Urothelium cell line (cell line): ENCODE measurements around the gene MDFI.

ENCODE experiments used
- DNase-seq: peaks from one replicate; pipeline ENCODE4 v3.0.0; 2011; ENCODE audit warnings: low spot score, mixed read lengths
- FAIRE-seq: peaks from 2 replicates; lab custom pipeline; 2011; peaks lifted over from hg19 to GRCh38; lab: Jason Lieb, UNC

Gene MDFI

DNA sequence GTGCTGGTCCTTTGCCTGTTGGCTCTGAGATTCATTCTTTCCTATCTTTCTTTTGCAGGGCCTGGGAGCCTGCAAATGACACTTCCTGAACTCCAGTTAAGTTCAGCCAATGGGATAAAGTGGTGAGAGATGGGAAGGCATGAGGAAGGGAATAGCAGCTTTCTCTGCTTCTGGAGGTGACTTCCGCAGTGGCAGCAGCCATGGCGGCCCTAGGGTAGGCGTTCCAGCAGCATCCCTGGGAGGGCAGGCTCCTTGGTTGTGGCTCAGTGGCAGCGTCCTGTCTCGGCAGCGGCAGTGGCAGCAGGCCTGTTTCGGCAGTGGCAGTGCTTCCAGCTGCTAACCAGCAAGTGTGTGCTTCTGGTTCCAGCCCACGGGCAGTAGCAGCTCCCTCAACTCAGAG is 7.3 kb upstream of the MDFI start:
- DNase-seq (no peak), FAIRE-seq (no peak)

GRCh38 chr6:41633056-41633634 is 5.1 kb upstream of the MDFI start:
- DNase-seq, result no peak
- no peak for FAIRE-seq

GRCh38 chr6:41634657-41635056 is 3.6 kb upstream of the MDFI start:
- FAIRE-seq (no peak), DNase-seq (peak; percentile 74)

DNA sequence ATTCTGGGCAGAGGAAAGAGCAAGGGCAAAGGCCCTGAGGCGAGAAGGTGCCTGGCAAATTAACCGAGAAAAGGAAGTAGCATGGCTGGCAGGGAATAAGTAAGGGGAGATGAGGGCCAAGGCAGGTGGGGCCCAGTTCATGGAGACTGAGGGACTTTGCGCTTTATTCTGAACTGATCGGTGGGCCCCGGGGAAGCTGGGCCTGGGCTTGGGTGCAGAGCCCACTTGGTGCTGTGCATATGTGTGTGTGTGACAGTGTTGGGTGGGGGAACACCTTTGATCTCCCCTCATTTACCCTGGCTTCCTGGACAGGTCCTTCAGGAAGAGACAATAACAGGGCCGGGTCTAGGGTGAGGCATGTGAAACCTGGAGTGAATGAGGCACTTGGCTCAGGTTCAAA is 2.9 kb upstream of the MDFI start:
- no peak for FAIRE-seq

GRCh38 chr6:41636833-41637193 is 1.5 kb upstream of the MDFI start:
- DNase-seq (peak; percentile 91), FAIRE-seq (no peak)

More for the DNA sequence above, 2.9 kb upstream of the MDFI start:
- DNase-seq, result no peak

GRCh38 chr6:41637194-41638001 is 870 bp upstream of the MDFI start:
- DNase-seq (peak; percentile 63), FAIRE-seq (no peak)

- FAIRE-seq (no peak), DNase-seq (no peak)
Measured at GRCh38 chr6:41638935-41639808, 904 bp downstream of the MDFI start.

DNA sequence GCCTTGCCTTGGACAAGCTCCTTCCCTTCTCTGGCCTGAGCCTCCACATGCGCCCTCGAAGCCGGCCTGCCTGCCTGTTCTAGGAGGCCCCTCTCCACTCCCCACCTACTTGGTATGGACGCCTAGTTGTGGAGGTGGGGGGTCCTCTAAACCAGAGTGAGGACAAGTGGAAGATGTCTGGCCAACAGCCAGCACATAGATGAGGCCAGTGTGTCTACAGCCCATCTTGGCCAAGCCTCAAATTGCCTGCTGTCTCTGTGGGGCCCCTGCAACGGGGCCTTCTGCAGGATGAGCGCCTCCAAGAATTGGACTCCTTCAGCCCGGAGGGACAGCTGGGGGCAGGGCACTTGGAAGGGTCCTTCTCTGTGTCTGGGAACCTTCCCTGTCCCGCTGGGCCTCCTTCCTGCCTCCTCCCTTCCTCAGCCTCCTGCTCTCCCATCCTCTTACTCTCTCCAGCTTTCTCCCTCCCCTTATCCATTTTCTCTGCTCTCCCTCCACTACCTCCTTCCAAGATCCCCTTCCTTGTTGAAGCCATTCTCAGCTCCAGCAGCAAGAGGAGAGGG is 1.6 kb downstream of the MDFI start:
- DNase-seq, result no peak
- FAIRE-seq, result no peak

DNA sequence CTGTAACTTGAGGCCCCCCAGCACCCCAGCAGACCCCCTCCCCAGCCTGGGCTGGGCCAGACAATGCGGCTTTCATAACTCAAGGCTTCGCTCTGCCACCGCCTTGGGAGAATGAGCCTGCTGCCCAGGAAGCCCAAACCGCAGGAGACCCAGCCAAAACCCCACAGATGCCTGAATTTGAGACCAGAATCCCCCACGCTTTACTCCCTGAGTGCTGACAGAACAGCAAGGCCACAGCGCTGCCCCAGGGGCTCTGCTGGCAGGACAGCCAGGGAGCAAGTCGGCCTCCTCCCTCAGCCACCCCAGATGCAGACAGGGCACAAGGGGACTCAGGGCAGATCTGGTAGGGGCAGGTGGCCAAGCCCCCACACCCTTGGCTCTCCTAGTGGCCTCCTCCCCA is 2.2 kb downstream of the MDFI start:
- FAIRE-seq (no peak), DNase-seq (no peak)

GRCh38 chr6:41641352-41641925 is 3.2 kb downstream of the MDFI start:
- FAIRE-seq (no peak), DNase-seq (no peak)

DNA sequence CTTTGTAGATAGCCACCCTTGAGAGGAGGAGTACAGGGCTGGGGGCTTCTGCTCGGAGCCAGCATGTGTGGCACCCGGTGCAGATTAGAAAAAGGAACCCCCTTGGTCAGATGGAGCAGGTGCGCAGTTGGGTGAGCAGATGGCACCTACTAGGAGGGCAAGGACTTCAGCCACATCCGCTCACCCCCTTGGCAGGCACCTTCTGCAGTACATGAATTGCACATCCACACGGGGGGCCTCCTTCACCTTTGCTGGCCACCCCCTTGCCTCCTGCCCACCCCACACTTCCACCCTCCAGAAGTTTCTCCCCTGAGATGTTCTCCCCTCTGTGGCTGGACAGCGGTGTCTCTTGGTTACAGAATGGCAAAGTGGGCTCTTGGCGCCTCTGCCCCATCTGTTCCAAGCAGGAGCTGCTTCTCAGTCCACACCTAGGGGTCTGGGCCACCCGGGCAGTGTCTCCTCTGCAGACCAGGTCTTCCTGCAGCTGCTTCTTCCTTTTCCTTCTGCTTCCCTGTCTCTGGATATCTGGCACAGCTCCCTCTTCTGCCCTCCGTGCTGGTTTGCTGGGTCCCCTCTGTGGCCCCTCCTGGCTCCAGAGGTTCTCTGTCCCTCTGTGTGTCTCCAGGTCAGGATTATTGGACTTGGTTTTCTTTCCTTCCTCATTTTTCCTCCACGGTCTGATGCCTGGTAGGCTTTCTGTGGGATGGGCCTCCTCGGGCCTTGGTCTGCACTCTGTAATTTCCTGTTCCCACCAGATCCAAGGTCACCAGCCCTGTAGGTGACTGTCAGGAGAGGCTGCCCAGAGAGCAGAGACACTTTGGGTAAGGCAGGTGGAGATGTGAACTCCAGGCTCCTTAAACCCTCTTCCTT is 4.1 kb downstream of the MDFI start:
- FAIRE-seq (no peak), DNase-seq (no peak)

DNA sequence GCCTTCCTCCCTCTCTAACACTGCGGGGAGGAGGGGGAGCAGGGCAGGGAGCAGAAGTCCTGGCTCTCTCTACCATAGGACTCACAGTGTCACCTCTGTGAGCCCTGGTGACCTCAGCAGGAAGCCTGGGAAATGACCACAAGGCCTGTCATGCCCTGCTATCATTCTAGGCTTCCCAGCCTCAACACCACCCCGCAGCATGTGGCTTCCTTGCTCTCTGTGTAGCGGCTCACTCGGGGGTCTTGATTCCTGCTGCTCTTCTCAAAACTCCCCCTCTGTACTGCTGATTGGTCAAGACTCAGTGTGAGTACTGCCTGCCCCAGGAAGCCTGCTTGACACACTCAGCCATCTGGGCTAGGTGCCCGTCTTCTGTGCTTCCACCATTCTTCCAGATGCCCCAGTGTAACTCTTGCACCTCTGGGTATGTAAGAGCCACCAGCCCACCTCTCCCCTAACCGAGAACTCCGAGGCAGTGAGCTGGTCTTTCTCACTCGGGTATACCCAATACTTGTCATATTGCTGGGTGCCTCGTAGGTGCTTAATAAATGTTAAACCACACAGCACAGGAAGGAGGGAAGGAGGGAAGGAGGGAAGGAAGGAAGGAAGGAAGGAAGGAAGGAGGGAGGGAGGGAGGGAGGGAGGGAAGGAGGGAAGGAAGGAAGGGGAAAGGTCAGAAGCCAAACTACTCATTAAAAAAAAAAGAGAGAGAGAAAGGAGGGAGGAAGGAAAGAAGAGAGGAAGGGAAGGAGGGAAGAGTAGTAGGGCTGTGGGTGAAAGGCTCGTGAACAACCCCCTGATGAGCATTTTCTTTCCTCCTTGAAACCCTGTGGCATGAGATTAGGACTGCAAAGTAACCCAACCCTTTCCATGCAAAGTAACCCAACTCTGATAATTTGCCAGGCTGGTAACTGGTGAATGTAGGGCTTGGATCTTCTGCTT is 5.0 kb downstream of the MDFI start:
- DNase-seq, result no peak
- FAIRE-seq, result no peak

- no peak for FAIRE-seq
- no peak for DNase-seq
Measured at GRCh38 chr6:41643899-41644269, 5.6 kb downstream of the MDFI start.

DNA sequence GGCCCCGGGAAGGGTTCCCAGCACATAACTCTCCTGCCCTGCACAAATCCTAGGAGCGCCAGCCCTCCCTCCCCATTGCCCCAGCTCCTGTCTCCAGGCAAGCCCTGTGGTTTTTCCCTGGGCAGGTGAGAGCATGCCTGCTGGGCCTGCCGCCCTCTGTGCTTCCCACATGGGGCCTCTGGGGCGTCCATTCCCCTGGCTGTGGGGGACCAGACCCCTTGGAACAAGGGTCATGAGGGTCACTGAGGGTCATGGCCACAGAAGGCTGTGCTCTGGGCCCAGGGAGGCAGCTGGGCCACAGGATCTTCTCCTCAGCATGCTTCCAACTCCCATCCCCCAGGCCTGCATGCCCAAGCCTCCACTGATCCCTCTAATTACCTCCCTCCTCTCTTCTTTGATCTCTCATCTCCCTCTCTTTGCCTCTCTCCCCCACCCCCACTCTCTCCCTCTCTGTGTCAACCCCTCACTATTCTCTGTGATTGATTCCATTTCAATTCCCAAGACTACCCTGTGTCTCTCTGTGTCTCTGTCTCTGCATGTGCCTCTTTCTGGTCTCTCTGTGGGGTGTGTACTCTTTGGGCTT is 6.1 kb downstream of the MDFI start:
- DNase-seq, result no peak
- FAIRE-seq, result no peak

DNA sequence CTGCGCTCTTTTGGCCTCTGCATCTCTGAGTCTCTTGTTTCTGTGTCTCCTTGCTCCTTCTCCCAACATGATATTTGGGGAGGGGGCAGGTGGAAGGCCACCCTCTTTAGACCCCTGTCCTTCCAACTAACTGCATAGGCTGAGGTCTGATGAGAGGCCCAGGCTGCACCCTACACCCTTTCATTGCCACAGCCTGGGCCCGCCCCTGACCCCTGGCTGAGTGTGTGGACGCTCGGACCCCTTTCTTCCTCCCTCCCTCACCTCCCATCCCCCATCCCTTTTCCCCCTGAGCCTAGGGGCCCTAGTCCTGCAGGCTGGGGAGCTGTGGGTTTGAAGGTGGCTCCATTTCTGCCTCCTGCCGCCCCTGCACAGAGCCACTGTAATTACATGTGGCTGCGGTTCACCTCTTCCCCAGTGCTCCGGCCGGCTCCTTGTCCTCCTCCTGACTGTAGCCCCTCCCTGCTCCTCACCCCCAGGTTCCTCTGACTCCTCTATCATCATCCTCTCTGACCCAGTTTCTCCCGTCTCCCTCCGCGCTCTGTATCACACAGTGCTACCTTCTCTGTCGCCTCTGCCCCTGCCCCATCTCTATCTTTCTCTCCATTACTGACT is 6.8 kb downstream of the MDFI start:
- no peak for FAIRE-seq
- no peak for DNase-seq

GRCh38 chr6:41646026-41646795 is 7.9 kb downstream of the MDFI start:
- FAIRE-seq, result no peak
- DNase-seq, result no peak

DNA sequence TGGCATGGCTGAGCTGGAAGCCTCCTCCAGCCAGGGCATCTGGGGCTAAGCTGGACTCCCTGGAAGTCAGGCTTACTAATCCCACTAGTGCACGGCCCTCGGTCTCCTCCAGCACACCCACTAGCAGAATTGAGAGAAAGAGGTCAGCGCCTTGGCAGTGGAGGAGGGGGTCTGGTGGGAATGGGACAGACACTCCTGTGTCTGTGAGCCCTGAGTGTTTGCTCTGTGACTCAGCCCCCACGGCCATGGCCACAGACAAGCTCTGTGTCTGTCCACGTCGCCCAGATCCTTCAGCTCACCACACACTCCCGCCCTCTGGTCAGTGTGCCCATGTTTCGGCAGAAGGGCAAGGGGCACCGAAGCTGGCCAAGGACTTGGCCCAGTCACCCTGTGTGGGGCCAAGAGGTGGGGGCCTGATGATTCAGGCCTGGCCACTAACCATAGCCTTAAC is 8.8 kb downstream of the MDFI start:
- no peak for FAIRE-seq
- no peak for DNase-seq
